GM18867 (cell line): ENCODE results near the gene MAD2L2.

ENCODE experiments used
- ATAC-seq: cut with Tn5 transposase; IDR thresholded peaks from one replicate; pipeline ENCODE4 v1.9.1; 2021; ENCODE audit warnings: mild to moderate bottlenecking, moderate library complexity; ENCODE audit not compliant: unreplicated experiment

Gene MAD2L2

GRCh38 chr1:11681071-11681771 is at the start of gene MAD2L2:
Gene MAD2L2, minus strand, starts transcription at chr1:11681148. Its CDS starts 547 bp downstream, at chr1:11680601.
- ATAC-seq = peak; percentile 84

GRCh38 chr1:11730429-11730891 is 49.5 kb upstream of the MAD2L2 start:
- no peak for ATAC-seq

- no peak for ATAC-seq
Measured at GRCh38 chr1:11729498-11730428, 48.8 kb upstream of the MAD2L2 start.

- ATAC-seq = no peak
Measured at GRCh38 chr1:11729155-11729497, 48.2 kb upstream of the MAD2L2 start.

- no peak for ATAC-seq
Measured at GRCh38 chr1:11728126-11728806, 47.3 kb upstream of the MAD2L2 start.

DNA sequence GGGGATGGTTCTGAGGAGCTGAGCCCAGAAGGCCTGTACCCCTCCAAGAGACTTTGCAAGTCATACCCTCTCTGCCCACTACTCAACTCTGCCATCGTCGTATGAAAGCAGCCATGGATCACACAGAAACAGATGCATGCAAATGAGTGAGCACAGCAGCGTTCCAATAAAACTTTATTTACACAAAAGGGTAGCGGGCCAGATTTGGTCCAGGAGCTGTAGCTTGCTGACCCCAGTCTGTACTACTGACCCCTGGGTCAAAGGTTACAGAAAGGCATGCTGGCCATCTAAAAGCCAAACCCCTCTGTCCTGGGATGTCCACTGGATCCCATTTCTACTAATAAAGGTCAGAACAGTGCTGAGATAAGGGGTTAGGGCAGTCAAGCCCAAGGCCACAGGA is 46.2 kb upstream of the MAD2L2 start:
- ATAC-seq = no peak

DNA sequence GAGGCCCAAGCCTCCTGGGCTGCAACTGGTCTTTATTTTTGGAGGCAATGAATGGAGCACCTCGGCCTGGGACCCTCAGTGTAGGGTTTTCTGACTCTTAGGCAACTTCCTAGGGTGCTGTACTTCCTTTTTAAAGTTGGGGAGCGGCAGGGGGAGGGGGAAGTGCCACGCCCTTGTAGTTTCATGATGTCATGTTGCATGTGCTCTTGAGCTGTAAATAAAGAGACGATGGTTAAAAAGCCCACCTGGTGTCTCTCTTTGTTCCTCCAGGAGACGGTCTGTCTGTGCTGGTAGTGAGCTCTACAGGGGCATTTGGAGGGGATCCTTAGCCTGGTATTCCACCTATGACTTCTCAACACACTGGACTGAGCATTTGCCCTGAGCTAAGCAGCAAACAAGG is 44.7 kb upstream of the MAD2L2 start:
- ATAC-seq = no peak

- no peak for ATAC-seq
Measured at GRCh38 chr1:11722538-11722937, 41.6 kb upstream of the MAD2L2 start.

DNA sequence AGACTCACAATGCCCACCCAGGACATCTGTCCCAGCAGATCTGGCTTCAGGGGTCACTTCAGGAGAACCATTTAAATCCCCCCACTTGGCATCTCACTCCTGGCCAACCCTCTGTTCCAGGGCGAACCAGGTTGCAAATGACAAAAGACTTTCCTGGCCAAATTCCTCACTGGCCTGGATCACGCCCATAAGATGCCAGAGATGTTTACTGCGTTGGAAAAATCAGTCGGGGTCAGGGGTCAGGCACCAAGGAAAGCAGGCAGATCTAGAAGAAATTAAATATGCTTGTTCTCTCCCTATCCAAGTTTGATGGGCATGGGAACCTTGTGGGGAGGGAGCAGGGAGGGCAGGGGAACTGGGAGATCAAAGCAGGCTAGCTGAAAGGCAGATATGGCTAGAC is 40.4 kb upstream of the MAD2L2 start:
- ATAC-seq = no peak

- ATAC-seq = no peak
Measured at GRCh38 chr1:11720525-11720924, 39.6 kb upstream of the MAD2L2 start.

DNA sequence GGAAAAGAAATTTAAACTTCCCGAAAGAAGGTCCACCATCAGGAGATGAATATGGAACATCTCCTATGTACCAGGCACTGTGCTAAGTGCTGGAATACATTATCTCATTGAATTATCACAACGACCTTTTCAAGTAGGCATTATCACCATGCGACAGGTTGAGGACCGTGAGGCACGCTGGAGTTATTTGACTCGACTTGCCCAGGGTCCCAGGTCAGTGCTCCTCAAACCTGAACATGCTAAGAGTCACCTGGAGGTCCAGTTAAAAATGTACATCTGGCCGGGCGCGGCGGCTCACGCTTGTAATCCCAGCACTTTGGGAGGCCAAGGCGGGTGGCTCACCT is 39.1 kb upstream of the MAD2L2 start:
- no peak for ATAC-seq

GRCh38 chr1:11719313-11720032 is 38.5 kb upstream of the MAD2L2 start:
- no peak for ATAC-seq

DNA sequence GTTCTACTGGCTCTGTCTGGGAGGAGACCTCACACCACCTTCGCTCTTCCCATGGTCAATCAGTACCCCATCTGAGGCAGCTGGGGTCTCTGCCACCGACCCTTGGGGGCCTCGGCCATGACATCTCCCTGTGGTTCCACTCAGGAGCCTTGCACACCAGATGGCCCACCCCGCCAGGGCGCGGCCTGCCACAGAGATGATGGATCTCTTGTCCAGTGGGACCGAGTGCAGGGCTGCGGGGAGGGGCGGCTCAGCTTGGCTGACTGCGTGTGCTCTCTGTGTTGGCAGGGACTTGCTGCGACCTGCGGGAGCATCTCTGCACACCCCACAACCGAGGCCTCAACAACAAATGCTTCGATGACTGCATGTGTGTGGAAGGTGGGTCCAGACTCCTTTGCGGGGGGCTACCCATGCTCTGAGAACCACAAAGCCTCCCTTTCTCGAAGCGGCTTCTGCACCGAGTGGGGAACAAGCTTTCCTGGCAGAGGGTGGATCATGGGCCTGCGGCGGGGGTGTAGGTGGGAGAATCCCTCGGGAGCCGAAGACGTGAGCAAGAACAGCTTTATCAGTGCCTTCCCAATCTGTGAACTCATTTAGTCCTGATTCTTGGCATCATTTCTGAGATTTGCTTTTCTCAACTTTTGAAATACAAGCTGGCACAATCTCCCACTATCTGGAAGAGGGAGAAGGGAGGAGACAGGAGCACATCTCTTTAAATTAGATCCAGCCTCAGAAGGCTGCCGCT is 34.1 kb upstream of the MAD2L2 start:
- no peak for ATAC-seq

GRCh38 chr1:11713095-11713494 is 32.1 kb upstream of the MAD2L2 start:
- ATAC-seq = no peak

DNA sequence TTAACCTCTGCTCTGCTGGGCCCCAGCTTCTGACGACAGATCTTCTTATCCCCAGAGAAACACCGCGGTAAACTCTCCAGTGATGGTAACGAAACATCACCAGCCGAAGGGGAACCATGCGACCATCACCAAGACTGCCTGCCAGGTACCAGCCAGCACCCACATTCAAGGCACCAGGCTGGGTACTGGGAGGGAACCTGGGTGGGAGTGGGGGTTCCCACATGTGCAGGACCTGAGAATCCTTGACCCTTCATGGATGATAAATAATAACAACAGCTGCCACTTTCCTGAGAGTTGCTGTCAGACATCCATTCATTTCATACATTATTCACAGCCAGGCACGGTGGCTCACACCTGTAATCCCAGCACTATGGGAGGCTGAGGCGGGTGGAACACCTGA is 31.3 kb upstream of the MAD2L2 start:
- no peak for ATAC-seq

GRCh38 chr1:11711490-11711889 is 30.5 kb upstream of the MAD2L2 start:
- ATAC-seq = no peak

GRCh38 chr1:11708554-11709350 is 27.8 kb upstream of the MAD2L2 start:
- ATAC-seq = no peak

GRCh38 chr1:11707621-11708276 is 26.8 kb upstream of the MAD2L2 start:
- no peak for ATAC-seq

DNA sequence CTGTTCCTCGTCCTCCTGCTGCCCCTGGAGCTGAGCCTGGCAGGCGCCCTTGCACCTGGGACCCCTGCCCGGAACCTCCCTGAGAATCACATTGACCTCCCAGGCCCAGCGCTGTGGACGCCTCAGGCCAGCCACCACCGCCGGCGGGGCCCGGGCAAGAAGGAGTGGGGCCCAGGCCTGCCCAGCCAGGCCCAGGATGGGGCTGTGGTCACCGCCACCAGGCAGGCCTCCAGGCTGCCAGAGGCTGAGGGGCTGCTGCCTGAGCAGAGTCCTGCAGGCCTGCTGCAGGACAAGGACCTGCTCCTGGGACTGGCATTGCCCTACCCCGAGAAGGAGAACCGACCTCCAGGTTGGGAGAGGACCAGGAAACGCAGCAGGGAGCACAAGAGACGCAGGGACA is 25.3 kb upstream of the MAD2L2 start:
- no peak for ATAC-seq
